HG02840 (cell line): ENCODE measurements around the gene AK9.
"Not testable (repeated sequence)": the region's sequence is repeated elsewhere in the genome, so short reads cannot be mapped to it uniquely, and the experiment has no call there.

ENCODE experiments used
- ATAC-seq: cut with Tn5 transposase; IDR thresholded peaks from one replicate; pipeline ENCODE4 v1.9.1; 2021; ENCODE audit warnings: mild to moderate bottlenecking, moderate library complexity, moderate number of reproducible peaks; ENCODE audit not compliant: unreplicated experiment, low FRiP score

AK9 gene

DNA sequence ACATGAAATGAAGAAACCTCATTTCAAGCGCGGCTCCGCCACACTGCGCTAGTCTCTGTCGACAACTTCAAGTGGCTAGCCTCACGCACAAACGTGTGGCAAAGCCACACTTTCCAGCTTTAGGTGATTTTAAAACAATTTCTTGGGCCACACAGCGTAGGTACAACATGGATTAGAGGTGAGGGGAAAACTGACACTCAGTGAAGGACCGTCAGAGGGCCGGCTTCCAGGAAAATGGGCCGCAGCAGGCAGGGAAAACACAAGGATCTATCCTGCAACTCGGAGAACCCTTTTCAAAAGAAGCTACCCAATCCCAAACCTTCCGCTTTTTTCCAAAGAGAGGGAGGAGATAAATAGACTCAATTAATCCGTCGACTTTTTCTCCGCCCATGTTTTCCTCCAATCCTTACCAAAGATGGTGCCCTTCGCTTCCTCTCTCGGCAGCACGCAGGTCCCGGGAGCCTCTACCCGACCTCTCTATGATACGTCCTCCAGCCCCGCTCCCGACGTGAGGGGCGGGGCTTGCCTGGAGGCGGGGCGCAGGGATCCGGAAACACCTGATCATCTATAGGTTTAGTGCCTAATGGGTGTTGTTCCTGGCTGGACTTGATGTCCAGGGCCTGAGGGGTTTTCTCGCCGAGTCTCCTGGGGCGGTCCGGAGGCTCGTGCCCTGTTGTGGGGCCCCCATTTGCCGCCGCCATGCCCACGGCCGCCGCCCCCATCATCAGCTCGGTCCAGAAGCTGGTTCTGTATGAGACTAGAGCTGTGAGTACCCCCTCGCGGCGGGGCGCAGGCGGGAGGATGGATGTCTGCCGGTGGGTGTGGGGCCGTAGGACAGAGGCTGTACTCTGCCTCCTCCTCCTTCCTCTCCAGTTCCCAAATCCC is at the start of gene AK9, which contains the start of gene FIG4:
Gene AK9, minus strand, starts transcription at position 466 of the 885 bp plus-strand sequence. CDS start 15,457 bp downstream, outside the sequence.
Gene FIG4, plus strand, starts transcription at position 560 of the 885 bp plus-strand sequence. Its CDS starts 140 bp downstream, at position 700.
- ATAC-seq: peak; percentile 93

DNA sequence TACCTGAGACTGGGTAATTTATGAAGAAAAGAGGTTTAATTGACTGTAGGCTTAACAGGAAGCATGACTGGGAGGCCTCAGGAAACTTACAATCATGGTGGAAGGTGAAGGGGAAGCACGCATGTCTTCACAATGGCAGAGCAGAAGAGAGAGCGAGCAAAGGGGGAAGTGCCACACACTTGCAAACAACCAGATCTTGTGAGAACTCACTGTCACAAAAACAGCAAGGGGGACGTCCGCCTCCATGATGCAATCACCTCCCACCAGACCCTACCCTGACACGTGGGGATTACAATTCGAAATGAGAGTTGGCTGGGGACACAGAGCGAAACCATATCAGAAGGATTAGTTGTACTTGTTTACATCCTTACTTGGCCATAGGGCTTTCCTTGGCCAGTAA is 49.8 kb upstream of the AK9 start:
- no peak for ATAC-seq

DNA sequence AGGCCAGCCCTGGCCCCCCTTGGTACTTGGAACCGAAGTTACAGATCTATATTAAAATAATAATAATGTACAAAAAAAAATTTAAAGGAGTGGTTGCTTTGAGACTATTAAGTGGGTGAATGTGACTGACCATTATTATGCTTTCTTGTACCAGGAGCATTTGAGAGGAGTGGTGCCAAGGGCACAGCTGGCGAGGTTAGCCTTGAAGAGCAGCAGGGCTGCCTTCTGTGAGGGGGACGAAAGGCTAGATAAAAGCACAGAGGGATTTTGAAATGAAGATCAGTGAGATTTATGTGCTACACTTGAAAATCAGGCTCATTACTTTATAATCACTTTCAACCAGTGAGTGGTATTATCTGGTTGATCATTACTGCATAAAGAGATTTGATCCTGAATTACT is 48.7 kb upstream of the AK9 start:
- ATAC-seq: no peak

DNA sequence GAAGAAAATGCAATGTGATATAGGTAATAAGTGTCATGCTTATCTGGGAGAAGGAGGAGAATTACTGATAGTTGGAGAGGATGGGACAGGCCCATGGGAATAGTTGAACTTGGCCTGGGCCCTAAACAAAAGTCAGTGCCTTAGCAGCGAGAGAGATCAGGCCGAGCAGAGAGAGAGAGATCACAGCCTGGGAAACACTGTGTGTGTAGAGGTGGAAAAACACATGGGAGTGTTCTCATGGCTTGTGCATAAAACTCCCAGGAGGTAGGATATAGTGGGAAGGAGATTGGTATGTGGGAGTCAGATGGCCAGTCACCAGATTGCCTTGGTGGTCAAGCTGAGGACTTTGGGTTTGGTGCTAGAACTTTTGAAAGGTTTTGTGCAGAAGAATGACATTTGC is 47.7 kb upstream of the AK9 start:
- no peak for ATAC-seq

DNA sequence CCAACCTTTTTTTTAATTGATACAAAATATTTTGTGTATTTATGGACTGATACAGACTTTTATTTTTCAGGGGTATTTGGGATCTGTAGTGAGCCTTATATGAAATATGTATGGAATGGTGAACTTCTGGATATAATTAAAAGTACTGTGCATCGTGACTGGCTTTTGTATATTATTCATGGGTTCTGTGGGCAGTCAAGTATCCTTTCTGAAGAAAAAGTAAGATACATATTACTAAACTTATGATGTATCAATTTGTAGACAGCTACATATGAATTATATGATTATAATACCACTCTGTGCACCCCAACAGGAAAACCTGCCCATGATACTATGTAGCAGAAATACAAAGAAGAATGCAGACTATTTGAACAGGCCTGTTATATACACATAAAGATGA is 47.3 kb upstream of the AK9 start:
- no peak for ATAC-seq

DNA sequence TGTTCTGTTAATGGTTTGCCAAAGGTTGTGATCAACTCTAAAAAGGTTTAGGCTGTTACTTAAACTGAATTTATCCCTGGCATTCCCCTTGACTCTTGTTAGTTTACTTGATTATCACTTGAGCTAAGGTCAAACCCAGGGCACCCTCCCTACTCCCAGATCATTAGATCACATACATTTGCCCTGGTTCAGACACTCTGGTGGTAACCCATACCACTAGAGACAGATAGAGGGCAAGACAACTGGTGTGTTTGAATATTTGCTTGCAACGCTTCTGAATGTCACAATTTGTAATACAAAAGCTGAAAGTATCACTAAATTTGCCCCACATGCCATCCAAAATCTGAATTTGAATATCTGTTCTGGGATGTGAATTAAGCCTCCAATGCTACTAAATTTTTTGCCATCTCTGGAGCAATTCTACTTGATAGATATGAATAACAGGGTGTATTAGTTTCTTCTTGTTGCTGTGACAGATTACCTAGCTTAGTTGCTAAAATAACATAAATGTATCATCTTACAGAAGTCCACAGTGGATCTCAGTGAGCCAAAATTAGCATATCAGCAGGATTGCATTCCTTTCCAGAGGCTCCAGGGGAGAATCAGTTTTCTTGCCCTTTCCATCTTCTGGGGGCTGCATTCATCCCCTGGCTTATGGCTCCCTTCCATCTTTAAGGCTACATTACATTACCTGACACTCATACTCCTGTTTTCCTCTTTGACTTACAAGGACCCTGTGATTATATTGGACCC is 45.4 kb upstream of the AK9 start:
- ATAC-seq: no peak

DNA sequence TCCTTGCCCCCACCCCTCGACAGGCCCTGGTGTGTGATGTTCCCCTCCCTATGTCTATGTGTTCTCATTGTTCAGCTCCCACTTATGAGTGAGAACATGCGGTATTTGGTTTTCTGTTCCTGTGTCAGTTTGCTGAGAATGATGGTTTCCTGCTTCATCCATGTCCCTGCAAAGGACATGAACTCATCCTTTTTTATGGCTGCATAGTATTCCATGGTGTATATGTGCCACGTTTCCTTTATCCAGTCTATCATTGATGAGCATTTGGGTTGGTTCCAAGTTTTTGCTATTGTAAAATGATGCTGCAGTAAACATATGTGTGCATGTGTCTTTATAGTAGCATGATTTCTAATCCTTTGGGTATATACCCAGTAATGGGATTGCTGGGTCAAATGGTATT is 34.2 kb upstream of the AK9 start:
- not testable (repeated sequence) for ATAC-seq

DNA sequence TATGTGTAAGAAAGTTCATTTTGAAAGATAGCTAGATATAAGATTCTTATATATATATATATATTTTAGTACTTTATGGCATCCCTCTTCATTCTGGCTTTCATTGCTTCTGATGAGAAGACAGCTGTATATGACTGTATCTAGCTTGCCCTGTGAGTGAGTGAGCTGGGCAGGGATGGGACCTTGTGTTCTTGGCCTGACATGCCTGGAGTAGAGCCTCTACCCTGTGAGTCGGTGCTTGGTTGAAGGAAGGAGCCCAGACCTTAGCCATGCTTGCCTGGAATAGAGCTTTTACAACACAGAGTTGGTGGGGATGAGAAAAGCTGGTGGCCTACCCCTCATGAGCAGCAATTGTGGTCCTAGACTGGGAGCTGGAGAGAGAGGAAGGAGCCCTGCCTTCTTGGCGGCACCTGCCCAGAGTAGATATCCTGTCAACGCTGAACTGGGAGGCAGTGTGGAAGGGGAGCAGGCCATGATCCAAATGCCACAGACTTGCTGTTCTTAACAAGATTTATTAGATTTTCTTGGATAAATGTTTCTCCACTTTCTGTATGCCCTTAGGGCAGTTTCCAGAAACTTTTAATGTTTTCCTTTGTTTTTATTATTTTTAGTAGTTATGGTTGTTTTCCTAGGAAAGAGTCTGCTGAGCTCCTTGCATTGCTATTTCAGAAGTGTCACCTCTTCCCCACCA is 31.7 kb upstream of the AK9 start:
- ATAC-seq: no peak

DNA sequence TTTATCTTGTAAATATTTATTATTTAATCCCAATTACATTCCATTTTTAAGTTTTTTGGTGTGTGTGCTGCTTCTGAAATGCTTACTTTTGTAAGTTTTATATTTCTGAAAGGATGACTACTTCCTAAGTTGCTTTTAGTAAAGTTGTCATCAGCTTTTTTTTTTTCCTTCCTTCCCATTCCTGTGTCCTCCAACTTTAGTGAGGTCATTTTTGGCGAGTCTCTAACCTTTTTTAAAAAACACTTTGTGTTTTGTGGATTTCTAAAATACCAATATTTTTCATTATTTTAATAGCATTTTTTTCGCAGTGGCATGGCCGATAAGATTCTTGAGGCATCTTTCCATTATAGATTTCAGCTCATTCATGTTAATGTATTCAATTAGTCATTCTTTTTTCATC is 31.0 kb upstream of the AK9 start:
- no peak for ATAC-seq

DNA sequence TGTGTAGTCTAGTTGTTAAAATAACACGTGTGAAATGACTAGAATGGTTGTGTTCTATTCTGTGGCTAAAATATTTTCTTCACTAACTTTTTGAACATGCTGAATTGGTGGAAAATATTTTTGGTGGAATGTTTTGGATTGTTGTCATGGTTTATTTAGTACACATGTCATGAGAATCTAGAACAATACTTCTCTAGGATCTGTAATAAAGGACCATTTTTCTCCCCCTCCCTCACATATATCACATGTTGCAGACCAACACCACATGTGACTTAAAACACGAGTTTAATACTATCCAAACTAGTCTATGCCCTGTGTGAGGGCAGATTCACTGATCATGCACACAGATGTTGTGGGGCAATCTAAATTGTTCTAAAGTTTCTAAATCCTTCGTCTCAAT is 29.3 kb upstream of the AK9 start:
- no peak for ATAC-seq

DNA sequence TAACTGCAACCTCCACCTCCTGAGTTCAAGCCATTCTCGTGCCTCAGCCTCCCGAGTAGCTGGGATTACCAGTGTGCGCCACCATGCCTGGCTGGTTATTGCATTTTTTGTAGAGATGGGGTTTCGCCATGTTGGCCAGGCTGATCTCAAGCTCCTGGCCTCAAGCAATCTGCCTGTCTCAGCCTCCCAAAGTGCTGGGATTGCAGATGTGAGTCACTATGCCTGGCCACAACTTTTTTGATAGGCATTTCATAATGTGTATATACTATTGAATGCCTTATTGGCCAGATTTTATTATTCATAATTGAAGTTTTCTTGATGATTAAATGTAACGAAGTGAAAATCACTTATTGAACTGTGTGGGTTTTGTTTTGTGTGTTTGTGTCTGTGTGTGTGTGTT is 28.0 kb upstream of the AK9 start:
- no peak for ATAC-seq

DNA sequence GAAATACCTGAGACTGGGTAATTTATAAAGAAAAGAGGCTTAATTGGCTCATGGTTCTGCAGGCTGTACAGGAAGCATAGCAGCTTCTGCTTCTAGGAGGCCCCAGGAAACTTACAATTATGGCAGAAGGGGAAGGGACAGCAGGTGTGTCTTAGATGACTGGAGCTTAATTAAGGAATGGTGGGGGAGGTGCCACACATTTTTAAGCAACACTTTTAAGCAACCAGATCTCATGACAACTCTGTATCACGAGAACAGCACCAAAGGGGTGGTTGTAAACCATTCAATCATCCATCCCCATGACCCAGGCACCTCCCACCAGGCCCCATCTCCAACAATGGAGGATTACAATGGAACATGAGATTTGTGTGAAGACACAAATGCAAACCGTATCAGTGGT is 27.0 kb upstream of the AK9 start:
- no peak for ATAC-seq

DNA sequence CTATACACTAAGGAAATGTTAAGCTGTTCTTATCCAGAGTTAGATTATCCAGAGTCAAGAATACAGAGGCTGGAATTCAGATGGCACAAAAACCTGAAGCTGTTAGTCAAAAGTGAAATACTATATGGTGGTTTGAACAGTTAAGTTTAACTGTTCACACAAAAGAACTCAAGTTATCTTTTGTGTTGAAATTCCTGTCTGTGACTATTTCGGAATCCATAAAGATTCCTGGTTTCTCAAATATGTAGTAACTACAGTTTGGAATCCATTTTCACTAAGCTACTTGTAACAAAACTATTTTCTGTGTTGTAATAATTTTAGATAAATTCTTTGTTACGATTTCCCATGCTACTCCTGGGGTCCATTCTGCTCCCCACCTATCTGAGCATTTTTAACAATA is 24.6 kb upstream of the AK9 start:
- no peak for ATAC-seq

DNA sequence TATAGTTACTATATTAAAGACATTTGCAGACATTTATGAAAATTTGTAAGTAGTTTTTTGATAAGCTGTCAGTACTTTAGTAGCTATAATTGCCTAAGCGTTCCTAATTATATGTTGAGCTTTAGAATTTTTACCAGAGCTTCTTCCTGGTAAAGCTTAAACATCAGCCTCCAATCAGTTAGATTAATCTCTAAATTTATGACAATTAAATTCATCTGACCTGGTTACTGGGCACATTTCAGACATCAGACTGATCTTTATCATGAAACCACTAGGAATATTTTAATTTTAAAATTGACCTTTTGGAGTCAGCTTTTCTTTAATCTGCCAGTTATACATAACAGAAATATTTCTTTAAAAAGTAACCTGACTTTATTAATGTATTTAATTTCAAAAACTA is 23.6 kb upstream of the AK9 start:
- no peak for ATAC-seq

DNA sequence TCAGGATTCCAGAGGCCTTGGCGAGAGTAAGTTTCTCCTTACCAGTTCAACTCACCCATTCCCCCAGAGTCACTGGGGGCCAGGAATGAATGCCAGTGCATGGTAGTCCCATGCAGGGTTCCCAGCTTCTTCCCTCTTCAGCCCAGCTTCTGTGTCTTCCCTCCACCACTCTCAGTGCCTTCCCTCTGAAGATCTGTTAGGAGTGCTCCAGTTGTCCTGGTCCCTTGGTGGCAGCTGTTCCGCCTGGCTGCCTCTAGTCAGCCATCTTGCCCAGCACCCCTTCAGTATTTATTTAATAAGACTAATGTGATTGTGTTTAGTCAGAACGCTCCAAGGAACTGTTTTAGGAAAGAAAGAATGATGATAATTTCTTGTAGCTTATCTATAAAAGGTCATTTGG is 23.2 kb upstream of the AK9 start:
- ATAC-seq: no peak

DNA sequence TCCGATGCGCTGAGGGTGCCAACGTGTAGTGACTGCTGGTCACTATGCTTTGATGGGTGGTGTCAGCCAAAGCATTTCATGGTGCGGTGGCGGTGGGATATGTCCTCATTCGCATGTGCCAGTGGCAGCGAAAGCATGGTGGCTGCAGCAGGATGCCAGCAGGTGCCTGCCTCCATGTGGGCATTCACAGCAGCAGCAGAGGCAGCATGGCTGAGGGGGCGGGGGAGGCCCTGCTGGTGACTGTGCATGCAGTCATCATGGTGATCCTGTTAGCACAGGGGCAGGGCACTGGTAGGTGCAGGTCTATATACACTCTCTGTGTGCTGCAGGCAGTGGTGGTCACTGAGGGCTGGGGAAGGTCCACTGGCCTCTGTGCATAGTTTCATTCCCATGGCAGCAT is 22.1 kb upstream of the AK9 start:
- no peak for ATAC-seq

DNA sequence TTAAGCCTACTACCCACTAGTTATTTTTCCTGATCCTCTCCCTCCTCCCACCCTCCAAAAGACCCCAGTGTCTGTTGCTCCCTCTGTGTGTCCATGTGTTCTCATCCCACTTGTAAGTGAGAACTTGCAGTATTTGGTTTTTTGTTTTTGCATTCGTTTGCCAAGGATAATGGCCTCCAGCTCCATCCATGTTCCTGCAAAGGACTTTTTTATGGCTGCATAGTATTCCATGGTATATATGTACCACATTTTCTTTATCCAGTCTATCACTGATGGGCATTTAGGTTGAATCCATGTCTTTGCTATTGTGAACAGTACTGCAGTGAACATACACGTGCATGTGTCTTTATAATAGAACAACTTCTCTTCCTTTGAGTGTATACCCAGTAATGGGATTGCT is 17.1 kb upstream of the AK9 start:
- ATAC-seq: not testable (repeated sequence)

DNA sequence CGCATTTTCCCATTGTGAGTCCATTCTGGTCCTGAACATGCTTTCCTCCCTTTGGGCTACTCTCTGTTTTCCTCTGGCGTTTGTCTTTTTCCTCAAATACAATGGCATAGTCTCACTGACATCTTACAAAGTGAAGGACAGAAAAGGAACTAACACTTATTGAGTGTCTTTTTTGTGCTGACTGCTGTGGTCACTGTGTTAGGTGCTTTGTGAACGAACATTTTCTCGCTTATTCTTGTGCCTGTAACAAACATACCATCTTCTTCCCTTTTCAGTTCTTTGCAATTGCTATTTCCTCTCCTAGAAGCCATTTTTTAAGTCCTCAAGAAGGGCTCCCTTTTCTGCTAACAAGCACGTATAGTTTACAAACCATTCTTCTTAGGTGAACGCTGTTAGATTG is 15.5 kb upstream of the AK9 start:
- ATAC-seq: no peak

DNA sequence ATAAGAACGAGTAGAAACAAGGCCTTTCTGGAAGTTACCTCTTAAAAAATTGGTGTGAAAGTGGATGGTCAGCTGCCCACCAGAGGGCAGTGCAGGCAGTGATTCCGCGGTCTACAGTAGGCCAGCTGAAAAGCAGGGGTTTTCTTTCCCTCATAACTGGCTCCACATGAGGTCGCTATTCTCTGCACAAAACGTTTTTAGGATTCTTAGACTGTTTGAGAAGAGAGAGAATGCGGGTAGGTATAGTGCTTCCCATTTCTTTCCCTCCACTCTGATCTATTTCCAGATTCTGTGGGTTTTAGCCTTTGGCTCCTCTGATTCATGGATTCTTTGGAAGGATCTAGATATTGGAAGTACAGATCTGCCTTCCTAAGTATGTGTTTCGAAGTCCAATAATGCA is 14.3 kb upstream of the AK9 start:
- ATAC-seq: peak; percentile 90

DNA sequence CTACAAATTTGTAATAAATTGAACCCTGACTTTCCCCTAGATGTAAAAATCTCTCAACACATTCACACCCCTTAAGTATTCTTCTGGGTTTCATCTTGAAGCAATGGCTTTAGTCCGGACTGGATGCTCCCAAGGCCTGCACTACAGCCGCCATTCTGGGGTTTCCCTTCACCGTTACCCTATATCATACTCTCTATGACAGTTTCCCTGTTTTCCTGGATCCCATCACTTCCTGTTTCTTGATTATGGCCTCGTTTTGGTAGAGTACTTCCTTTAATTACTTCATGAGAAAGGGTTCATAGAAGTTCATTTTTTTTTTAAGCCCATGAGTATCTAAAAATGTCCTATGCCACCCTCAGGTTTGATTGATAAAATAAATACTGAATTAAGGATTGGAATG is 11.8 kb upstream of the AK9 start:
- no peak for ATAC-seq

DNA sequence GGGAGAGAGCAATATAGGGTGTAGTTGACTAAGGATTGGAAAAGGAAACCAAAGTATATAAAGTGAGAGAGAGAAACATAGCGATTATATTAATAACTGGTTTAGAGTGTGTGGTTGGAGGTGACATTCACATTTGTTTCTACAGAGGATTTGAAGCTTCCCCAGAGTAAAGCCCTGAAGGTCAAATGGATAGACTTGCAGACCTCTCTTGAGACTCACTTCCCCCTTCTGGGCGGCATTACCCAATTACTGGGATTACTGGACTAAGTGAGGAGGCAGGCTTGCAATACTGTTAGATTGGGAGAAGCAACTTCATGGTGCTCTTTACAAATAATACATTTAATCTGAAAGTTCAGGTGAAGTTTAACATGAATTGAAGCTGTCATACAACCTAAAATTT is 10.8 kb upstream of the AK9 start:
- no peak for ATAC-seq
